HepG2 (cell line): ENCODE measurements around the gene MEX3A. TPM values are rescaled to one million over a fixed set of nuclear protein-coding genes. Genes with fewer than 3 reads are reported as not detected.

Experiments used
- ATAC-seq: fragments of 200-7000 bp; cut with Tn5 transposase; 3 replicates; pipeline ENCODE4 v1.9.1; 2020; ENCODE audit warnings: mild to moderate bottlenecking, moderate library complexity
- BruUV-seq: library from RNA; stranded (reverse); fragments of 400-500 nt; replicated peaks from 2 replicates; lab custom pipeline; 2021; lab: Mats Ljungman, UMichigan
- CTCF ChIA-PET: fragments of 300-600 bp; formaldehyde crosslinking; extraction: SDS; loops from one replicate; lab custom pipeline; 2021; ENCODE audit warnings: low total read pairs, inconsistent platforms, low intra/inter-chr PET ratio; lab: Yijun Ruan, JAX
- POLR2A ChIA-PET: fragments of 350-600 bp; sonication (Branson Sonifier 250); formaldehyde crosslinking; loops from one replicate; lab custom pipeline; 2020; ENCODE audit warnings: antibody characterized with exemption, inconsistent platforms; lab: Yijun Ruan, JAX
- DNase-seq: peaks from one replicate; pipeline ENCODE4 v3.0.0-alpha.2; 2015; ENCODE audit warnings: low spot score
- FAIRE-seq: peaks from 3 replicates; lab custom pipeline; 2011; peaks lifted over from hg19 to GRCh38; lab: Jason Lieb, UNC
- H2AFZ ChIP-seq: one replicate; pipeline ENCODE4 v1.6.1; 2011; ENCODE audit warnings: low read length, inconsistent platforms
- H3K27ac ChIP-seq: fragments of 300-600 bp; 3 replicates; pipeline ENCODE4 v1.8.0; 2011; ENCODE audit warnings: mixed run types, mild to moderate bottlenecking, mixed read lengths, low read length, inconsistent platforms; ENCODE audit not compliant: insufficient read depth; ENCODE audit errors: extremely low read length
- H3K27me3 ChIP-seq, 2 experiments: fragments of 200-600 bp in 1 of 2; 2 replicates in 1 of 2; 3 replicates in 1 of 2; pipeline versions ENCODE4 v1.6.0 to v1.8.0; 2011; ENCODE audit warnings: low read length in 2 of 2, mild to moderate bottlenecking in 2 of 2, moderate library complexity in 2 of 2, inconsistent platforms in 1 of 2; ENCODE audit not compliant: insufficient read depth in 2 of 2, control insufficient read depth in 1 of 2
- H3K36me3 ChIP-seq, 2 experiments: fragments of 200-600 bp in 1 of 2; replicated peaks in 1 of 2; 2 replicates in 1 of 2; 3 replicates in 1 of 2; pipeline versions ENCODE4 v1.5.1 to v1.8.0; 2011; ENCODE audit warnings: low read length in 2 of 2, inconsistent platforms in 1 of 2; ENCODE audit not compliant: insufficient read depth in 2 of 2, control insufficient read depth in 1 of 2
- H3K4me1 ChIP-seq: 2 replicates; pipeline ENCODE4 v1.5.1; 2012; ENCODE audit warnings: low read length, inconsistent platforms; ENCODE audit not compliant: insufficient read depth
- H3K4me2 ChIP-seq: 2 replicates; pipeline ENCODE4 v1.6.0; 2011; ENCODE audit warnings: low read depth, low read length, inconsistent platforms
- H3K4me3 ChIP-seq, 3 experiments: fragments of 200-600 bp in 1 of 3; sonication (generic), shearing (Covaris generic) in 1 of 3; replicated peaks in 1 of 3; 2 replicates each; pipeline ENCODE4 v1.5.1; 2011 to 2016; ENCODE audit warnings: low read length in 3 of 3, inconsistent platforms in 2 of 3, low read depth in 2 of 3, mild to moderate bottlenecking in 2 of 3, control low read depth in 1 of 3, mixed read lengths in 1 of 3; ENCODE audit not compliant: insufficient read depth in 1 of 3
- H3K79me2 ChIP-seq: one replicate; pipeline ENCODE4 v1.6.1; 2011; ENCODE audit warnings: low read length, inconsistent platforms; ENCODE audit not compliant: insufficient read depth
- H3K9ac ChIP-seq: 2 replicates; pipeline ENCODE4 v1.6.0; 2011; ENCODE audit warnings: mild to moderate bottlenecking, low read depth, low read length, inconsistent platforms; ENCODE audit not compliant: insufficient read depth
- H3K9me3 ChIP-seq: 2 replicates; pipeline ENCODE4 v1.5.1; 2012; ENCODE audit warnings: mild to moderate bottlenecking, low read length
- H4K20me1 ChIP-seq: 2 replicates; pipeline ENCODE4 v1.6.0; 2011; ENCODE audit warnings: inconsistent platforms, mild to moderate bottlenecking, low read length, moderate library complexity; ENCODE audit not compliant: insufficient read depth
- ATF3 ChIP-seq: sonication (generic); formaldehyde crosslinking; IDR thresholded peaks from 2 replicates; pipeline ENCODE4 v1.4.0; 2020; ENCODE audit warnings: missing genetic modification reagents
- JUNB ChIP-seq: sonication (generic); formaldehyde crosslinking; IDR thresholded peaks from 2 replicates; pipeline ENCODE4 v1.8.0; 2022; ENCODE audit warnings: missing genetic modification reagents, mild to moderate bottlenecking, borderline replicate concordance
- KAT2B ChIP-seq: fragments of 150-350 bp; IDR thresholded peaks from 2 replicates; pipeline ENCODE4 v1.6.1; 2014; ENCODE audit warnings: low read depth, low read length, borderline replicate concordance
- MIXL1 ChIP-seq: IDR thresholded peaks from 2 replicates; pipeline ENCODE4 v1.6.1; 2016
- NR2F6 ChIP-seq, 2 experiments: IDR thresholded peaks; 2 replicates each; pipeline ENCODE4 v1.6.1; 2016; ENCODE audit warnings: antibody characterized with exemption in 1 of 2, mild to moderate bottlenecking in 1 of 2
- PAF1 ChIP-seq: IDR thresholded peaks from 2 replicates; pipeline ENCODE4 v1.6.1; 2016; ENCODE audit warnings: missing genetic modification reagents, missing compliant biosample characterization
- RBFOX2 ChIP-seq: fragments of 200-400 bp; formaldehyde crosslinking; IDR thresholded peaks from 2 replicates; pipeline ENCODE4 v1.6.1; 2017; ENCODE audit warnings: low read depth, mild to moderate bottlenecking, low read length
- RORA ChIP-seq: sonication (generic); formaldehyde crosslinking; IDR thresholded peaks from 2 replicates; pipeline ENCODE4 v1.5.0; 2020; ENCODE audit warnings: mild to moderate bottlenecking, missing genetic modification reagents, moderate library complexity
- ZBTB1 ChIP-seq: sonication (generic); formaldehyde crosslinking; IDR thresholded peaks from 2 replicates; pipeline ENCODE4 v1.4.0; 2020; ENCODE audit warnings: missing genetic modification reagents, borderline replicate concordance
- ZNF629 ChIP-seq: sonication (generic); formaldehyde crosslinking; conservative IDR thresholded peaks from 2 replicates; pipeline ENCODE4 v1.5.0; 2020; ENCODE audit warnings: missing genetic modification reagents
- WGBS: methylation state at CpG from one replicate; pipeline ENCODE4 v1.1.6; 2017; ENCODE audit warnings: low lambda C conversion rate; 5-methylcytosine and 5-hydroxymethylcytosine counted together
- in situ Hi-C: cut with HindIII; loops from 2 replicates; pipeline ENCODE4 v1.10.0; 2017; ENCODE audit warnings: low pct_unique_long_range_greater_than_20kb; ENCODE audit not compliant: extremely low pct_ligation_motif_present
- intact Hi-C: fragments of 100-400 bp; cut with micrococcal nuclease; formaldehyde crosslinking; loops from one replicate; pipeline ENCODE4 v1.10.0; 2022; ENCODE audit not compliant: unreplicated experiment
- polyA plus RNA-seq, 8 experiments: library from polyadenylated mRNA; depleted of rRNA in 3 of 8; stranded (reverse) in 7 of 8; unstranded in 1 of 8; fragments of >200 nt; fragmentation: Illumina TruSeq in 4 of 8; extraction: Trizol in 4 of 8; gene quantifications; 2 replicates each; pipeline versions ENCODE4 v1.2.1 to v1.2.3, GENCODE V29; 2011 to 2016; ENCODE audit warnings: low read depth in 4 of 8, missing spikeins in 1 of 8, mixed read lengths in 1 of 8; ENCODE audit not compliant: insufficient read depth in 1 of 8
- total RNA-seq, 5 experiments: library from RNA; depleted of rRNA; stranded (reverse); fragments of >200 nt; fragmentation: Illumina TruSeq; extraction: Trizol; gene quantifications; 2 replicates each; pipeline ENCODE4 v1.2.3, GENCODE V29; 2016; ENCODE audit warnings: low read depth in 1 of 5
- TF ChIP-seq, protein P1 (sequence below): sonication (generic); formaldehyde crosslinking; IDR thresholded peaks from 2 replicates; pipeline ENCODE4 v1.5.1; 2020; ENCODE audit warnings: mild to moderate bottlenecking, missing genetic modification reagents, borderline replicate concordance

Gene MEX3A
- total and polyA plus RNA-seq, 2 of the 13 experiments (the other 11 are each of a cell fraction or from before 2014, with no cell fraction given) = 7.6 to 9.1 TPM

DNA sequence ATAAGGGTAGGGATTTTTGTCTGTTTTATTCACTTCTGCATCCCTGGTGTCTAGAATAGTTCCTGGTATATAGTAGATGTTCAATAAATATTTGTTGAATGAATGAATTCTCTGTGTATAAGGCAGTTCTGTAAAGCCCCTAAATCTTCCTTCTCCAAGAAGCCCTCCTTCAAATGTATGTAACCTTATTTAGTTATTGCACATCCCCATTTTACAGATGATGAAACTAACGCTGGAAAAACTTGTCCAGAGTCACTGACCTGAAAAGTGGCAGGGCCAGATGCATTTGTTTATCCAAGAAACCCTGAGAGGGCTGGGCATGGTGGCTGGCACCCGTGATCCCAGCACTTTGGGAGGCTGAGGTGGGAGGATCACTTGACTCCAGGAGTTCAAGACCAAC lies 28.0 kb upstream of the MEX3A start:
- TF ChIP-seq KAT2B (no peak), ZNF629 (peak; percentile 59; the same call in 1 of the 2 replicates)
- ATAC-seq (no peak), FAIRE-seq (no peak), DNase-seq (no peak)
- intact Hi-C loops = no loop called here
- Histone ChIP-seq H3K36me3 (no peaks in the 10 kb centered on the region), H3K4me3 (no peak overlapping the region), H3K9me3 (no peaks in the 10 kb centered on the region), H3K79me2 (peaks cover 6% of the 10 kb centered on the region), H2AFZ (no peak overlapping the region), H4K20me1 (peaks cover 1% of the 10 kb centered on the region; the same call in 1 of the 2 replicates), H3K4me1 (peaks cover 73% of the 10 kb centered on the region), H3K9ac (no peak overlapping the region), H3K4me2 (no peak overlapping the region), H3K27ac (no peak overlapping the region), H3K27me3 (peaks cover 0 to 8% of the 10 kb centered on the region in 2 experiments; a peak in 1 of 5 replicates)
- POLR2A ChIA-PET = no interaction called here
- CTCF ChIA-PET = no interaction called here
- in situ Hi-C loops = no loop called here
- 19% methylated on average over 2 of the region's 2 CpGs for WGBS
- no TSS peak for BruUV-seq

DNA sequence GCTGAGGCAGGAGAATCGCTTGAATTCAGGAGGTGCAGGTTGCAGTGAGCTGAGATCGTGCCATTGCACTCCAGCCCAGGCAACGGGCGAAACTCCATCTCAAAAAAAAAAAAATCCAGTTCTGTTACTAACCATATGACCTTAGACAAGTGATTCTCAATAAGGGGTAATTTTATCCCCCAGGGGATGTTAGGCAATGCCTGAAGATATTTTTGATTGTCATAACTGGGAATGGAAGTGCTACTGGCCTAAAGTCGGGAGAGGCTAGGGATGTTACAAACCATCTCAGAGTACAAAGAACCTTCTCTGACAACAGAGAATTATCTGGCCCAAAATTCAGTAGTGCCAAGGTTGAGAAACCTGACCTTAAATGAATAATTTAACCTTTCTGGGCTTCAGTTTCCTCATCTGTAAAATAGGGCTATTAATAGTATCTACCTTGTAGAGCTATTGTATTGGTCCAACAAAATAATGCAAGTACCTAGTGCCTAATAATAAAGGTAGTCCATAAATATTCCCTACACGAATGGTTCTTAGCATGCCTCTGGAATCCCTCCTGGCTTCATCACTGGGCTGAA lies 26.5 kb upstream of the MEX3A start:
- Histone ChIP-seq H3K79me2 (no peaks in the 10 kb centered on the region), H3K4me1 (peaks cover 81% of the 10 kb centered on the region), H3K9me3 (no peaks in the 10 kb centered on the region), H3K27me3 (0 out of 5 replicates have a peak, but pooled peaks cover 0 to 8% of the 10 kb centered on the region in 2 experiments), H3K4me2 (no peak overlapping the region), H3K9ac (no peak overlapping the region), H3K4me3 (no peak overlapping the region), H4K20me1 (no peaks in the 10 kb centered on the region), H3K36me3 (no peaks in the 10 kb centered on the region), H2AFZ (no peak overlapping the region), H3K27ac (no peak overlapping the region)
- POLR2A ChIA-PET = interaction anchor here (1.4 kb wide), 1 partner anchor 139 kb away, joined by 4 read pairs; the partner anchor contains the start of gene PAQR6
- 45% methylated on average over 6 of the region's 6 CpGs for WGBS
- in situ Hi-C loops (no loop called here), intact Hi-C loops (no loop called here)
- no TSS peak for BruUV-seq
- no peak for ATAC-seq
- FAIRE-seq = no peak
- no peak for DNase-seq
- CTCF ChIA-PET = no interaction called here
- no peak for TF ChIP-seq NR2F6 (IDR thresholded peaks at IDR 0.05)
- TF ChIP-seq NR2F6 (CRISPR knock-in tag; IDR thresholded peaks at IDR 0.05) = no peak
- TF ChIP-seq PAF1 = no peak
- TF ChIP-seq RBFOX2 = no peak
- no peak for TF ChIP-seq RORA (CRISPR knock-in tag)
- TF ChIP-seq ATF3 (CRISPR knock-in tag) = no peak
- TF ChIP-seq, protein P1, sequence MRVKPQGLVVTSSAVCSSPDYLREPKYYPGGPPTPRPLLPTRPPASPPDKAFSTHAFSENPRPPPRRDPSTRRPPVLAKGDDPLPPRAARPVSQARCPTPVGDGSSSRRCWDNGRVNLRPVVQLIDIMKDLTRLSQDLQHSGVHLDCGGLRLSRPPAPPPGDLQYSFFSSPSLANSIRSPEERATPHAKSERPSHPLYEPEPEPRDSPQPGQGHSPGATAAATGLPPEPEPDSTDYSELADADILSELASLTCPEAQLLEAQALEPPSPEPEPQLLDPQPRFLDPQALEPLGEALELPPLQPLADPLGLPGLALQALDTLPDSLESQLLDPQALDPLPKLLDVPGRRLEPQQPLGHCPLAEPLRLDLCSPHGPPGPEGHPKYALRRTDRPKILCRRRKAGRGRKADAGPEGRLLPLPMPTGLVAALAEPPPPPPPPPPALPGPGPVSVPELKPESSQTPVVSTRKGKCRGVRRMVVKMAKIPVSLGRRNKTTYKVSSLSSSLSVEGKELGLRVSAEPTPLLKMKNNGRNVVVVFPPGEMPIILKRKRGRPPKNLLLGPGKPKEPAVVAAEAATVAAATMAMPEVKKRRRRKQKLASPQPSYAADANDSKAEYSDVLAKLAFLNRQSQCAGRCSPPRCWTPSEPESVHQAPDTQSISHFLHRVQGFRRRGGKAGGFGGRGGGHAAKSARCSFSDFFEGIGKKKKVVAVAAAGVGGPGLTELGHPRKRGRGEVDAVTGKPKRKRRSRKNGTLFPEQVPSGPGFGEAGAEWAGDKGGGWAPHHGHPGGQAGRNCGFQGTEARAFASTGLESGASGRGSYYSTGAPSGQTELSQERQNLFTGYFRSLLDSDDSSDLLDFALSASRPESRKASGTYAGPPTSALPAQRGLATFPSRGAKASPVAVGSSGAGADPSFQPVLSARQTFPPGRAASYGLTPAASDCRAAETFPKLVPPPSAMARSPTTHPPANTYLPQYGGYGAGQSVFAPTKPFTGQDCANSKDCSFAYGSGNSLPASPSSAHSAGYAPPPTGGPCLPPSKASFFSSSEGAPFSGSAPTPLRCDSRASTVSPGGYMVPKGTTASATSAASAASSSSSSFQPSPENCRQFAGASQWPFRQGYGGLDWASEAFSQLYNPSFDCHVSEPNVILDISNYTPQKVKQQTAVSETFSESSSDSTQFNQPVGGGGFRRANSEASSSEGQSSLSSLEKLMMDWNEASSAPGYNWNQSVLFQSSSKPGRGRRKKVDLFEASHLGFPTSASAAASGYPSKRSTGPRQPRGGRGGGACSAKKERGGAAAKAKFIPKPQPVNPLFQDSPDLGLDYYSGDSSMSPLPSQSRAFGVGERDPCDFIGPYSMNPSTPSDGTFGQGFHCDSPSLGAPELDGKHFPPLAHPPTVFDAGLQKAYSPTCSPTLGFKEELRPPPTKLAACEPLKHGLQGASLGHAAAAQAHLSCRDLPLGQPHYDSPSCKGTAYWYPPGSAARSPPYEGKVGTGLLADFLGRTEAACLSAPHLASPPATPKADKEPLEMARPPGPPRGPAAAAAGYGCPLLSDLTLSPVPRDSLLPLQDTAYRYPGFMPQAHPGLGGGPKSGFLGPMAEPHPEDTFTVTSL (CRISPR knock-in tag) = no peak
- TF ChIP-seq MIXL1 (CRISPR knock-in tag) = no peak
- TF ChIP-seq ZBTB1 (CRISPR knock-in tag) = no peak
- TF ChIP-seq JUNB = no peak
